GM21381 (cell line): ENCODE data around the gene GAS2L1.

Source experiments
- ATAC-seq: cut with Tn5 transposase; IDR thresholded peaks from one replicate; pipeline ENCODE4 v1.9.1; 2021; ENCODE audit warnings: mild to moderate bottlenecking, moderate library complexity; ENCODE audit not compliant: unreplicated experiment

GAS2L1 gene

DNA sequence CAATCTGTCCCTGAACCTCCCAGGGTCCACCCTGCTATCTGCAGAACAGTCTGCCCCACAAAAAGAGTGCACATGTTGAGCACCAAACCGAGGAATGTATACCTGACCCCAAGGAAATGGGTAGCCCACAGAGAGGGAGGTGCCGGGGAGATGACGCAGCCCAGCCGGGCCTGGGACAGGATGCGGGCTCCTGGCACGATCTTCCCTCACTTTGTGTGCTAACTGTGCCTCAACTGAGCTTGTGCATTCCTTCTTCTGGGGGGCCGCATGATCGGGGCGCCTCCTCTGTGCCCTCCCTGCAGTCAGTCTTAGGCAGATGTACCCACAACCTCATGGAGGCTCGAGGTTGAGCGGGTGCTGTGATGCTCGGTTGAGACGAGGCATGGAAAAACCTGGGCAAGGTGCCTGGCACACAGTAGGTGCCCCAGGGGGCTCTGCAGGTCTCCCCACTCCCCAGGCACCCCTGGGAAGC, 2.4 kb downstream of the GAS2L1 start:
- no peak for ATAC-seq

DNA sequence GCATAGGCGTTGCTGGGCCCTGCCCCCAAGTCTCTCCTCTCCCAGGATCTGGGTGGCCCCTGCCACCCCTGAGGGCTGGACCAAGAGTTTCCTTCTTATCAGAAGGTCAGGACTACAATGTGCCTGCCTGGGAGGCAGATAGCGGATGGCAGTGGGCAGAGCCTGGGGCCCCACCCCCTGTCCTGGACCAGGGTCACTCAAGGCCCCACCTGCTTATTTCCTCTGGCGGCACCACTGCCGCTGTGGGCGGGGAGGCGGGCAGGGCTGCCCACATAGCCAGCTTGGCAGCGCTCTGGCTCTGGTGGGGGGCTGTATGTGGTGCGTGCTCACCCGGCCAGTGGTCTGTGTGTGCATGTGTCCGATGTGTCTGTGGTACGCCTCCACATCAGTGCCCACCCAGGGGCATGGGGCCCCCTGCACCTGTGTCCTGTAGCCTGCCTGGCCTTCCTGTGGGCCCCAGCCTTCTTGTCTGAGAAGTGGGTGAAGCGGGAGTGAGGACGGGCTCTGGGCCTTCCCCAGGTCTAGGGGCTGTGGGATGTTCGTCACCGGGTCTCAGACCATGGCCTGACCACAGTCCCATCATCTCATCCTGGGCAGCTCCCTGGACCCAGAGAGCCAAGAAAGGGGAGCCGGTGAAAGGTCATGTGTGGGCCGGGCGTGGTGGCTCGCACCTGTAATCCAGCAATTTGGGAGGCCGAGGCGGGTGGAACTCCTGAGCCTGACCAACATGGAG, 3.0 kb downstream of the GAS2L1 start:
- ATAC-seq, result no peak

DNA sequence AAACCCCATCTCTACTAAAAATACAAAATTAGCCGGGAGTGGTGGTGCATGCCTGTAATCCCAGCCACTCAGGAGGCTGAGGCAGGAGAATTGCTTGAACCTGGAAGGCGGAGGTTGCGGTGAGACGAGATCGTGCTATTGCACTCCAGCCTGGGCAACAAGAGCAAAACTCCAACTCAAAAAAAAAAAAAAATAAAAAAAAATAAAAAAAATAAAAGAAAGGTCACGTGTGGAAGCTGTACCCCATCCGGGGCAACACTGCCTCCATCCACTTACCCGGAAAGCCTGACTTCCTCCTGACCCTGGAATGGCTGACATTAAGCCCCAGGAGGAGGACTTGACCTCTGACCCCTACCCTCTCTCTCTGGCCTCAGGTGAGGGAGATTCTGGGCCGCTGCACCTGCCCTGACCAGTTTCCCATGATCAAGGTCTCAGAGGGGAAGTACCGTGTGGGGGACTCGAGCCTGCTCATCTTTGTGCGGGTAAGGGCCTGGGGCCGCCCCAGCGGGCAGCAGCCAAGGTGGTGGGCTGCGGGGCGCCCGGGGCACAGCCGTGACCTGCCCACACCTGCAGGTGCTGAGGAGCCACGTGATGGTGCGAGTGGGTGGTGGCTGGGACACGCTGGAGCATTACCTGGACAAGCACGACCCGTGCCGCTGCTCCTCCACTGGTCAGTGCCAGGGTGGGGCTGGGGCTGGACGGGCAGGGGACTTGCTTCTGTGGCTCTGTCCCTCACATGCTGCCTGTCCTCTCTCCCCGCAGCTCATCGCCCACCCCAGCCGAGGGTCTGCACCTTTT, 3.8 kb downstream of the GAS2L1 start:
- ATAC-seq, result no peak

DNA sequence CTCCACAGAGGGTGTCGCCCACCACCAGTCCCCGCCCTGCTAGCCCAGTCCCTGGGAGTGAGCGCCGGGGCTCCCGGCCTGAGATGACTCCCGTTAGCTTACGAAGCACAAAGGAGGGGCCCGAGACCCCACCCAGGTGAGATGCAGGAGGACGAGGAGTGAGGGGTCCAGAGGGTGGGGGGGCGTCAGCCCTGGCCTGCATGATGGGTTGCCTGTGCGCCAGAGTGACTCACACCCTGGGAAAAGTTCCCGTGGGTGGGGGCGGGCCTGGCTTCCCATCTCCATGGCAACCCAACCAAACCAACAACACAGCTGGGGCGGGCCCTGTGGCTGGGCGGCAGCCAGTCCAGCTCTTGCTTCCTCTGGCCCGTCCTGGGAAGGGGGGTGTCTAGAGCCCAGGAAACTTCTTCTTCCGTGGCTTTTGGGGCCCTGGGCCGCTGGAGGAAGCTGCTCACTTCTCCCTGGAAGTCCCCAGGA, 4.5 kb downstream of the GAS2L1 start:
- no peak for ATAC-seq

DNA sequence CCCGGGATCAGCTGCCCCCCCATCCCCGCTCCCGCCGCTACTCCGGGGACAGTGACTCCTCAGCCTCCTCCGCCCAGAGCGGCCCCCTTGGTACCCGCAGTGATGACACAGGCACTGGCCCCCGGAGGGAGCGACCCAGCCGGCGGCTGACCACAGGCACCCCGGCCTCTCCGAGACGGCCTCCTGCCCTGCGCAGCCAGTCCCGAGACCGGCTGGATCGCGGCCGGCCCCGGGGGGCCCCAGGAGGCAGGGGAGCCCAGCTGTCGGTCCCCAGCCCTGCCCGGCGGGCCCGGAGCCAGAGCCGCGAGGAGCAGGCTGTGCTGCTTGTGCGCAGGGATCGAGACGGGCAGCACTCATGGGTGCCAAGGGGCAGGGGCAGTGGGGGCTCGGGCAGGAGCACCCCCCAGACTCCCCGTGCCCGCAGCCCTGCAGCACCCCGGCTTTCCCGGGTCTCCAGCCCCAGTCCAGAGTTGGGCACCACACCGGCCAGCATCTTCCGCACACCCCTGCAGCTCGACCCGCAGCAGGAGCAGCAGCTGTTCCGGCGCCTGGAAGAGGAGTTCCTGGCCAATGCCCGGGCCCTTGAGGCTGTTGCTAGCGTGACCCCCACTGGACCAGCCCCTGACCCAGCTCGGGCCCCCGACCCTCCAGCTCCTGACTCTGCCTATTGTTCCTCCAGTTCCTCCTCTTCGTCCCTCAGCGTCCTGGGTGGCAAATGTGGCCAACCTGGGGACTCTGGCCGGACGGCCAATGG, 5.2 kb downstream of the GAS2L1 start:
- ATAC-seq, result no peak

DNA sequence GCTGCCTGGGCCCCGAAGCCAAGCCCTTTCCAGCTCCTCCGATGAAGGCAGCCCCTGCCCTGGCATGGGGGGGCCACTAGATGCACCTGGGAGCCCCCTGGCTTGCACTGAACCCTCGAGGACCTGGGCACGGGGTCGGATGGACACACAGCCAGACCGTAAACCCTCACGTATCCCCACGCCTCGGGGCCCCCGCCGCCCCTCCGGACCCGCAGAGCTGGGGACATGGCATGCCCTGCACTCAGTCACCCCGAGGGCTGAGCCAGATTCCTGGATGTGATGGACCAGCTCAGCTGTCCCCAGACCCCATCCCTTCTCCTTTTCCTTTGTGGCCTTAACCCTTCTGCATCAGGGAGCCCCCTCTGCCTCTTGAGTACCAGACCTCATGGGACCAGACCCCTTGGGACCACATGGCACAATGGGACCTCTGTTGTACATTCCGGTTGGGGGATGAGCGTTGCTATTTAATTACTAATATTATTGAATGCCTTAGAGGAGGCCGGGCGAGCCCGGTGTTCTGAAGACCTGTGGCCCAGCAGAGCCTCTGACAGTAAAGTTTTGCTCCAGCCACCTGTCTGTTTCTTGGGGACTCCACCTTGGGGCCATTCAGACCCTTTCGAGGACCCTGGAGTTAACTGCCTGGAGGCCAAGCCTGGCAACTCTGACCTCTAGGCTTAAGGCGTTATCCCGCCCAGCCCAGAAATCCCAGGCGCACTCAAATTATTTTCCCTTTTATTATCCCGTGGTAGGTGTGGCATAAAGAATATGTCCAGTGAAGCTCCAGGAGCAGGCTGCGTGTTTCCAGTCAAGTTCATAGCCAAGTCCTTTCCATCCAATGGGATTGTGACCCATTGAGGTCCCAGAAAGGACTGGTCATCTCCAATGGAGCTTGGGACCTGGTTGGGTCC, 6.0 kb downstream of the GAS2L1 start:
- ATAC-seq, result no peak

DNA sequence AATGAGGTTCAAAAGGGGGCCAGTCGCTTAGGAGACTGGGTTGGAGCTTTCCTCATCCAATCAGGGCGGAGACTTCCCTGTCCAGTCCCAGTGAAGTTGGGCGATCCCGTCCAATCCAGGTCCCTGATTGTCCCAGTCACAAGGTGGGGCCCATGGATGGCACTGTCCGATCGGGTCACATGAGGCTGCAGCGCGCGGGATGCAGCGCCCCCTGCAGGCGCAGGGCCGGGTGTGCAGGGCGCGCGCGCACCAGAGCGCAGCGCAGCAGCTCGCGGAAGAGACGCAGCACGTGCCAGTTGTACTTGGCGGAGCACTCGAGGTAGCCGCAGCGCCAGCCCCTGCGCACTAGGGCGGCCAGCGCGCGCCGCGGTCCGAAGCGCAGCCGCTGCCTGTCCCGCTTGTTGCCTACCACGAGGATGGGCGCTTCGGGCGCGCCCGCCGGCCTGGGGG, 6.7 kb downstream of the GAS2L1 start:
- ATAC-seq, result no peak

DNA sequence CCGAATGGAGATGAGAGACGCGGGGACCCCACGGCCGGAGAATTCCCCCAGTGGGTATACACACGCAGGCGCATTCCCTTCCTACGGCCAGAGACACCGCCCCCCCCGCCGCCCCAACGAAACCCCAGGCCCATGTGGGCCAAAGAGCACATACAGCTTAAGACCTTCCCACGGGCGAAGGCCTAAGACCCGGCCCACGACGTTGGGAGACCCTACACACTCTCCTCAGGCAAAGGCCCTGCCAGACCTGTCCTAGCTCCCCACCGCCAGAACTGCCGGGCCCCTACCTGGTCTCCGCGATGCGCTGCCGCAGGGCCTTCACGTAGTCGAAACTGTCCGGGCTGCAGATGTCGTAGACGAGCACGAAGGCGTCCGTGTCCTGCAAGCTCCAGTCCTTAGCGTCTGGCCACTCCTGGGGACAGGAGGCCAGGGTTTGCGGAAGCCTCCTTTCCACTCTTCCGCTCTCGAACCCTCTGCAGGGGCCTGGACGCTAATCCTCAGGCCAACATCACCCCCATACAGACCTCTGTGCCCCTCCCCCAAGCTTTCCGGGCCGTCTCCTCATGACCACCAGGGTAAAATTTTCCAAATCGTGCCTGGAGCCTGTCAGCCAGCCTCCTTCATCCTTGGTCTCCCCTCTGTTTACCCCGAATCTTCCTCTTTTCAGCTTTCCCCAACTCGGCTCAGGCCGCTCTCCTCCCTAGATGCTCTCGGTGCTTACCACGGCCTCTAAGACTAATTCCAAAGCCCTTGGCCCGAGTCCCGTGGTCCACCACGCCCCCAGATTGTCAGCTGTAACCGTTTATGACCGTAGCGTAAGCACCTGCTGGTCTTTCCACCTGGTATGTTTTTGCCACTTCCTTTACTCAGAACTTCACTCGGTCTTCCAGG, 7.4 kb downstream of the GAS2L1 start:
- no peak for ATAC-seq

DNA sequence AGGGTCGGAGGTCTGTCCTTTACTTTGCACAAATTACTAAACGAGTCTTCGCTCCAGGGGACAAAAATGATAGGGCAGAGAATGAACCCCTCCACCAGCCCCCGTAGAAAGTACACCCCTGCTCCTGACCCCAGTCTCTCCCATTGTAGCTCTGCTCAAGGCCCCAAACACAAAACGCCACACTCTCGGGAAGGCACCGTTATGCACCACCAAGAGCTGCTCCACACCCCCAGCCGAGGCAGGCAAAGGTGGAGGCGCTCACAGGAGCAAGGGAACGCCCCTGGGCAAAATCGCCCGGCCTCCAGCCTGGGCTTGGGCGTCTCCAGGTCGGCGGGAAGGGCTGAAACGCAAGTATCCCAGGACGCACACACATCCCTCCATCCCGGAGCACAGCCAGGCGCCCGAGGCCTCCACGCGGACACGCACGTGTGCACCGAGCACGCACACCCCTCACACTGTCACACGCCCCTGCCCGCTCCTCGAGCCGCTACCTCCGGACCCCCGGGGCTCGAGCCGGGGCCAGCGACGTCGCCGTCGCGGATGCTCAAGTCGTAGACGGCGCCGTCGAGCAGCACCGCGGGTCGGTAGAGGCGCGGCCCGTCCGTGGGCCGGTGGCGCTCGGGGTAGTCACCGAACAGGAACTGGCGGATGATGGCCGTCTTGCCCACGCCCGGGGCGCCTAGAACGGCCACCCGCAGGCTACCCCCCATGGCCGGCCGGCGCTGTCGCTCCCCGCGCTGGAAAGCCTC, 8.3 kb downstream of the GAS2L1 start:
- ATAC-seq, result no peak

DNA sequence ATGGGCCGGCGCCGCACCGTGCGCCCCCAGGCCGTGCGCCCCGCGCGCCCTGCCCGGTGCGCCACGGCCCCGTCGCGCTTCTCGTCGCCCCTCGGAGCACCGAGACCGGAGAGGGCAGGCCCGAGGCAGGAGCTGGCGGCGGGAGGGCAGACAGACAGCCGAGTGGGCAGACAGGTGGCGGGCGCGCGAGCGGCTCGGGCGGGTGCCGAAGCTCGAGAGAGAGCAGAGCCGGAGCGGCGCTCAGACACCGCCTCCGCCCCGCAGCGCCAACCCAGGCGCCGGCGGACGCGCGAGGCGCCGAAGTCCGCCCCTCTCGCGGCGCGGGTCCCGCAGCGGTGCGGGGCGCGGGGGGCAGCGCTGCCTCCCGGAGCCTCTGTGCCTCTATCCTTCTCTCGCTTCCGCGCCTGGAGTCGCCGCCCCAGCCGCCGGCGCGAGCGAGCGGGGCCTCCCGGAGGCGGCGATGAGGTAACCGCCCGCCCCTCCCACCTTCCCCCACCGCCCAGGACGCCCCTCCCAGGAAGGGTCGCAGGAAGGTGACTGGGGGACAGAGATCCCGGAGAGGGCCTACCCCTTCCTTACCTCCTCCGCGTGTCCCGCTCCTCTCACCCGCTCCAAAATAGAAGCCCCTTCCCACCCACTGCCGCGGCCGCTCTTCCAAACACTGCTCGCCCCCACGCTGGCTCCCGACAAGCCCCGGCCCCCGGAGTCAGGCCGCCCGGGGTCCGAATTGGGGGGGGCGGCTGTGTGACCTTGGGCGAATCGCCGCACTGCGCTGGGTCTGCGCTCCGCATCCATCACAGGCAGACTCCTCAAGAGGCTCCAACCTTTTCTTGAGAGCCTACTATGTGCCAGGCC, 9.1 kb downstream of the GAS2L1 start, which contains the start of gene RASL10A:
Gene RASL10A (minus strand): TSS at position 412 of the 855 bp plus-strand sequence. CDS start 451 bp downstream, outside the sequence.
- no peak for ATAC-seq

DNA sequence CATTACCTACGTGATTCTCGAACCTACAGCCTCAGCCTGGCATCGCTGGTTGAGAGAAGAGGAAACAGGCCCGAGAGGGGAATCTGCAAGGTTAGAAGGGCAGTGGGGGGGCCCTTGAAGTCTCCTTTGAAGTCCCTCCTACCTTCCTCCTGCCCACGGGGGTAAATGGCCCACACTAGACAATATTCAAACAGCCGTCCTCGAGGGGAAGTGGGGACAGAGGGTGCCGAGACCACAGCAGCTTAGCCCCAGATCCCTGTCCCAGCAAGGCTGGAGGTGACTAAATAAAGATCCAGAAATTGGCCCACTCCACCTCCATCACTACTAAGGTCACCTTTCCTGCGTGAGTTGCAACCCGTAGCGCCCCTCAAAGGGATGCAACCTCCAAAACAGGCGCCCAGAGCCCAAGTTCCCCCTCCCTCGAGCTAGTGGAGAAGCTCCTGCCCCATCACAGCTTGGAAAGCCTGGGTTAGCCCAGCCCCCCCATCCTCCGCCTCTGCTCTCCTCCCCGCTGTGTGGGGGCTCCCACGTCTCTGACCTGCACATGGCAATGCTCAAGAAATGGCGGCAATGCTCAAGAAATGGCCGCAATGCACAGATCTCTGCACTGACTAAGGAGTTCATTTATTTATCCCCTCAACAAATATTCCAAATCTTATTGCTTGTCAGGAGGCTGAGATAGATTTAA, 9.8 kb downstream of the GAS2L1 start:
- ATAC-seq, result no peak

DNA sequence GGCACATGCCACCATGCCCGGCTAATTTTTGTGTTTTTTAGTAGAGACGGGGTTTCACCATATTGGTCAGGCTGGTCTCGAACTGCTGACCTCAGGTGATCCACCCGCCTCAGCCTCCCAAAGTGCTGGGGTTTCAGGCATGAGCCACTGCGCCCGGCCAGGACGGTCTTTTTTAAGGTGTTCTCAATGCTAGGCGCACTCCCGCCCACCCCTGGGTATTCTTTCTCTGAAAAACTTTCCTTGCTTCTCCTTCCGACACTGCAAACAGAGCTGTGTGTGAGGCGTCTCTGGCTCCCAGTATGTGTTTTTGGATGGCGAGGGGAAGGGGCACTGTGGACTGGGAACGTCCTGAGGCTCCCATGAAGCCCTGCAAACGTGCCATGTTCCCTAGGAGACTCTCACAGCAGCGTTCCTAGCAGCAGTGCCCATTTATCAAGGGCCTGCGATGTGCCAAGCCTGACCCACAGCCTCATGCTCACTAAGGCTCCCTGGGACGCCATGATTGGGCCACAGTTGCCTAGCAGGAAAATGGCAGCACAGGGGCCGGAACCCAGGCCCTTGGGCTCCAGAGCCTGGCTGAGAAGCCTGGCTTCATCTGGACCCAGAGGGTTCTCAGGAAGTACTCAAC, 11.5 kb downstream of the GAS2L1 start:
- no peak for ATAC-seq

DNA sequence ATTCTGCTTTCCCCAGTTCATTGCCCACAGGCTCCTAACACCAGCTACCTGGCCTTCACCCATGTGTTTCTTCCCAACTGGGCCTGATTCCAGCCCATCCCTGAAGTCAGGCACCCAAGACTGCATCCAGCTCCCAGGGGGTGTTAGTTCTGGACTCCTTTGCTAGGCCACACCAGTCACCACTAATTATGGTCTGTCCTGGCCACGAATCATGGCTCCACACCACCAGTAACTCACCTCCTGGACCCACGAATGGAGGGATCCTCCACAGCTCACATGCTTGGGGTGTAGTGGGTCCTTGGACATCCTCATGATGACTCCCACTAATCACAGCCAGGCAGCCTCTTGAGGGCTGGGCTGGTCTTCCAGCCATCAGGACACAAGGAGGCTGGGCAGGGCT, 12.6 kb downstream of the GAS2L1 start:
- no peak for ATAC-seq

DNA sequence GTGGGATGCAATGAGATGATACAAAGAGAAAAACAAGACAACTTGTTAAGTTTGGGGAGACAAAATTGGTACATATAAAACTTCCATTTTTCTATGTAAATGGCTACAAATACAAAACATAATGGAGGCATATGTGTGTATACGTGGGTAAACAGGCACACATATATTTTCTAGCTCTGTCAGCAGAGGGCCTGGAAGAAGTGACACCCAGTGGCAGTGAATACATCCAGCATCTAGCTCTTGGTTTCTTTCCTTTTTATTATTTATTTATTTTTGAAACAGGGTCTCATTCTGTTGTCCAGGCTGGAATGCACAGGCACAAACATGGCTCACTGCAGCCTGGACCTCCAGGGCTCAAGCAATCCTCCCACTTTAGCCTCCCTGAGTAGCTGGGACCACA, 14.1 kb downstream of the GAS2L1 start:
- no peak for ATAC-seq

DNA sequence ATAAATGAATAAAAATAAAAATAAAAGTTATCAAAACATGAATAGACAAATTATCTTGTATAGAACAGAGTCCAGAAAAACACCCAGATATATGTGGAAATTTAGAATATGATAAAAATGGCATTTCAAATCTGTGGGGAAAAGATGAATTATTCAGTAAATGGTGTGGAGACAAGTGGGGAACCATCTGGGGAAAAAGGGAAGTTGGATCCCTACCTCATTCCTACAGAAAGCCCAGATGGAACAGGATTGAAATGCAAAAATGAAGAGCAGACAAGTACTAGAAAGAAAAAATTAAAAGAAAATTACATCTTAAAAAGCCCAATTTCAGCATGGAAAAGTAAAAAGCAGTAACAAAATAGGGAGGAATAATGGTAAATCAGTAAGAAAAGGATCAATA, 17.2 kb downstream of the GAS2L1 start:
- ATAC-seq, result no peak

DNA sequence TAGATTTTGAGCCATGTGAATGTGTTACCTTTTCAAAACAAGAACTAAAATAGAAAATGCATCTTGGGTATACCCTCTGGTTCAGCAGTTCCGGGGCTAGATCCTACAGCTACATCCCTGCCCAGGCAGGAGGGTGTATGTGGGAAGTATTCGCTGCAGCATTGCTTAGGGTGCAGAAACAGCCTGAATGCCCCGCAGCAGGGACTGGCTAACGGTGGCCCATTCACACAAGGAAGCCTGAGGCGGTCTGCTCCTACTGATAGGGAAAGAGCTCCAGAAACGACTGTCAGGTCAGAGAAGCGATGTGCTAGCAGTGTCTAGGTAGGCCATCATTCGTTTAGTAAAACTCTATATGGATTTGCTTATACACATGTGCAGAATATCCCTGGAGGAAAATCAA, 18.9 kb downstream of the GAS2L1 start:
- ATAC-seq, result no peak
